ENCODE measurements around the gene HOMER3.

HOMER3 gene

GRCh38 chr19:18940769-18941627, at the start of gene HOMER3:
HOMER3 (minus strand) TSS chr19:18941217; CDS start chr19:18938982, 2,235 bp downstream.
- H3K4me1 ChIP-seq (ENCODE audit: control insufficient read depth in 1 of 2, insufficient read depth in 2 of 2, low read length in 2 of 2): peaks cover 0 to 6% of the 10 kb centered on the region in 2 donors
- no peaks in the 10 kb centered on the region for H3K9me3 ChIP-seq (ENCODE audit: control insufficient read depth in 1 of 2, low read length in 2 of 2)
- no peak within 1 kb of the TSS for H3K27ac ChIP-seq (ENCODE audit: low read length)
- H3K27me3 ChIP-seq (ENCODE audit: low read depth, low read length): no peaks in the 10 kb centered on the region
- no peaks in the 10 kb centered on the region for H3K36me3 ChIP-seq (ENCODE audit: control insufficient read depth in 1 of 2, insufficient read depth in 2 of 2, low read length in 2 of 2)
- peak within 1 kb of the TSS; percentile 62 to 68 for H3K4me3 ChIP-seq (ENCODE audit: low read depth in 1 of 2, low read length in 2 of 2)

DNA sequence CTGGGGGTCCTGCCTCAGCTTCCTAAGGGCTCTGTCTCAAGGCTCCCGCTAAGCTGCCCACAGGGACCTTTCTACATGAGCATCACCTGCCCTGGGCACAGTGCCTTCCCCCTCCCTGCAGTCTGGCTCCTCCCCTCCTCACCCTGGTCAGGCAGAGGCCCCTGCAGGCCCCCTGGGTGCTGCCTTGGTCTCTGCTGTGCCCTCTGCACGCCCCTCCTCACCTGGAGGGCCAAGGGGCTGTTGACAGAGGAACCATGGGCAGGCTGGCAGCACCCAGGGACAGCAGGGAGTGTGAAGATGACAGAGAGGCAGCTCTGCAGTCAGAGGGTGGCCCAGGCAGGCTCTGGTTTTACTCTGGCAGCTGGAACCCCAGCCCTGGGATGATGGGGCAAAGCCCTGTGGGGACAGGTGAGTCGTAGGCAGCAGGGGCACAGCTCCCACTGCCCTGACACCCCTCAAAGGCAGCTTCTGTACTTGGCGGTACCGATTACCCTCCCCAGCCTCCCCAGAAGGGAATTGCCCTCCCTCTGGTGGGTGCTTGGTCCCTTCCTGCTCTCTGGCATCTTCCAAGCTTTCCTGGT, 49.2 kb upstream of the HOMER3 start:
- Histone ChIP-seq H3K27ac (ENCODE audit: low read length) (no peak overlapping the region), H3K27me3 (ENCODE audit: low read depth, low read length) (no peaks in the 10 kb centered on the region), H3K36me3 (ENCODE audit: control insufficient read depth in 1 of 2, insufficient read depth in 2 of 2, low read length in 2 of 2) (peaks cover 22 to 28% of the 10 kb centered on the region in 2 donors), H3K4me3 (ENCODE audit: low read depth in 1 of 2, low read length in 2 of 2) (no peak overlapping the region), H3K9me3 (ENCODE audit: control insufficient read depth in 1 of 2, low read length in 2 of 2) (no peaks in the 10 kb centered on the region), H3K4me1 (ENCODE audit: control insufficient read depth in 1 of 2, insufficient read depth in 2 of 2, low read length in 2 of 2) (peaks cover 0 to 11% of the 10 kb centered on the region in 2 donors)

- H3K4me3 ChIP-seq (ENCODE audit: low read depth in 1 of 2, low read length in 2 of 2): no peak overlapping the region
- no peaks in the 10 kb centered on the region for H3K27me3 ChIP-seq (ENCODE audit: low read depth, low read length)
- no peaks in the 10 kb centered on the region for H3K9me3 ChIP-seq (ENCODE audit: control insufficient read depth in 1 of 2, low read length in 2 of 2)
- peaks cover 0 to 9% of the 10 kb centered on the region in 2 donors for H3K4me1 ChIP-seq (ENCODE audit: control insufficient read depth in 1 of 2, insufficient read depth in 2 of 2, low read length in 2 of 2)
- H3K27ac ChIP-seq (ENCODE audit: low read length): no peak overlapping the region
- H3K36me3 ChIP-seq (ENCODE audit: control insufficient read depth in 1 of 2, insufficient read depth in 2 of 2, low read length in 2 of 2): peaks cover 18 to 19% of the 10 kb centered on the region in 2 donors
These were observed 48.3 kb upstream of the HOMER3 start for GRCh38 chr19:18989316-18989715.

- Histone ChIP-seq H3K36me3 (ENCODE audit: control insufficient read depth in 1 of 2, insufficient read depth in 2 of 2, low read length in 2 of 2) (peaks cover 0 to under 1% of the 10 kb centered on the region in 2 donors), H3K4me1 (ENCODE audit: control insufficient read depth in 1 of 2, insufficient read depth in 2 of 2, low read length in 2 of 2) (peaks cover 0 to 9% of the 10 kb centered on the region in 2 donors), H3K4me3 (ENCODE audit: low read depth in 1 of 2, low read length in 2 of 2) (no peak overlapping the region), H3K9me3 (ENCODE audit: control insufficient read depth in 1 of 2, low read length in 2 of 2) (no peaks in the 10 kb centered on the region), H3K27ac (ENCODE audit: low read length) (no peak overlapping the region), H3K27me3 (ENCODE audit: low read depth, low read length) (no peaks in the 10 kb centered on the region)
These were observed 46.4 kb upstream of the HOMER3 start for GRCh38 chr19:18987456-18987855.

DNA sequence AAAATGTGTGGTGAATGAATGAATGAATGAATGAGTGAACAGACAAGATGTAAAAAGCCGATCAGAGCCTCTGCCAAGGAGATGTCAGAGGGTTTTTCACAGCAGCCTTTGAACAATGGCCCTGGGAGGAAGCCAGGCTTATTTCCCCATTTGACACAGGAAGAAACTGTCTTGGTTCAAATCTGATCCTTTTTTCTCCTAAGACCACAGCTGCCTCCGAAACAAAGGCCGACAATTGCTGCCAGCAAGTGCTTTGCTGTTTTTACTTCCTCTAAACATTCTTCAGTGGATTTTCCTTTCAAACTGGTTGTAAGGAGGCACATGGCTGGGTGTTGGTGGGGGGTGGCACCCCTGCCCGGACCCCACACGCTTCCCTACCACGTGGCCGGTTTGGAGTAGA, 44.2 kb upstream of the HOMER3 start:
- Histone ChIP-seq H3K4me3 (ENCODE audit: low read depth in 1 of 2, low read length in 2 of 2) (no peak overlapping the region), H3K9me3 (ENCODE audit: control insufficient read depth in 1 of 2, low read length in 2 of 2) (no peaks in the 10 kb centered on the region), H3K4me1 (ENCODE audit: control insufficient read depth in 1 of 2, insufficient read depth in 2 of 2, low read length in 2 of 2) (peaks cover 0 to 9% of the 10 kb centered on the region in 2 donors), H3K27me3 (ENCODE audit: low read depth, low read length) (no peaks in the 10 kb centered on the region), H3K27ac (ENCODE audit: low read length) (no peak overlapping the region), H3K36me3 (ENCODE audit: control insufficient read depth in 1 of 2, insufficient read depth in 2 of 2, low read length in 2 of 2) (no peaks in the 10 kb centered on the region)

DNA sequence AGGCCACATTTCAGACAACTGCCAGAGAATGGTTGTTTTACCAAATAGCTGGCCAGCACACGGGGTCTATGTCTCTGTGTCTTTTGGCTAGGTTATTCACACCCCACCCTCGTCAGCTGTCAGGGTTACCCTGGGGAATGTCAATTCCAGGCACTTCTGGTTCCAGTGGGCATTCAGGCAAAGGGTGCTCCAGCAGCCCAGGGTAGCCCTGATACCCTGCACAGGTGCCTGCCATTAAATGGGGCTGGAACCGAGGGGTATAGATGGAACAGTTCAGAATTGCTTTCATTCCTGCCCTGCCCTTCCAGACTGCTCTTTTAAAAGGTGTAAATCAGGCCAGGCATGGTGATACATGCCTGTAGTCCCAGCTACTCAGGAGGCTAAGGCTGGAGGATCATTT, 43.2 kb upstream of the HOMER3 start:
- H3K27ac ChIP-seq (ENCODE audit: low read length): no peak overlapping the region
- peaks cover 0 to 9% of the 10 kb centered on the region in 2 donors for H3K4me1 ChIP-seq (ENCODE audit: control insufficient read depth in 1 of 2, insufficient read depth in 2 of 2, low read length in 2 of 2)
- H3K4me3 ChIP-seq (ENCODE audit: low read depth in 1 of 2, low read length in 2 of 2): no peak overlapping the region
- no peaks in the 10 kb centered on the region for H3K36me3 ChIP-seq (ENCODE audit: control insufficient read depth in 1 of 2, insufficient read depth in 2 of 2, low read length in 2 of 2)
- H3K27me3 ChIP-seq (ENCODE audit: low read depth, low read length): no peaks in the 10 kb centered on the region
- no peaks in the 10 kb centered on the region for H3K9me3 ChIP-seq (ENCODE audit: control insufficient read depth in 1 of 2, low read length in 2 of 2)

DNA sequence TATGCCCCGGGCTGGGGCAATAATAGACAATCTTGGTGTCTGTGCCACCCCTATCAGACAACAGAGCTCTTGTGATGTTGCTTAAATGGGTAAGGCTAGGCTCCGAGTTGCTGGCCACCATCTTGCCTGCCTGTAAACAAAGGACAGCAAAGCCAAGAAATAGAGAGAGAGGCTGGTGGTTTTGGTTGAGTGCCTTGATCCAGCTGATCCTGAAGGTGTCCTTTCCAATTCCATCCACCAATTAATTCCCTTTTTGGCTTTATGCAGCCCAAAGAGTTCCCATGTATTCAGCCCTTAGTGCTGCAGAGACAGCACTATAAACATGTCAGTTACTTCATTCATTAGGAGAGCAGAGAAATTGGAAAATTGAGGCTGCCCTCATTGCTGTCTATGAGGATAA, 41.7 kb upstream of the HOMER3 start:
- H3K4me3 ChIP-seq (ENCODE audit: low read depth in 1 of 2, low read length in 2 of 2): no peak overlapping the region
- no peaks in the 10 kb centered on the region for H3K27me3 ChIP-seq (ENCODE audit: low read depth, low read length)

DNA sequence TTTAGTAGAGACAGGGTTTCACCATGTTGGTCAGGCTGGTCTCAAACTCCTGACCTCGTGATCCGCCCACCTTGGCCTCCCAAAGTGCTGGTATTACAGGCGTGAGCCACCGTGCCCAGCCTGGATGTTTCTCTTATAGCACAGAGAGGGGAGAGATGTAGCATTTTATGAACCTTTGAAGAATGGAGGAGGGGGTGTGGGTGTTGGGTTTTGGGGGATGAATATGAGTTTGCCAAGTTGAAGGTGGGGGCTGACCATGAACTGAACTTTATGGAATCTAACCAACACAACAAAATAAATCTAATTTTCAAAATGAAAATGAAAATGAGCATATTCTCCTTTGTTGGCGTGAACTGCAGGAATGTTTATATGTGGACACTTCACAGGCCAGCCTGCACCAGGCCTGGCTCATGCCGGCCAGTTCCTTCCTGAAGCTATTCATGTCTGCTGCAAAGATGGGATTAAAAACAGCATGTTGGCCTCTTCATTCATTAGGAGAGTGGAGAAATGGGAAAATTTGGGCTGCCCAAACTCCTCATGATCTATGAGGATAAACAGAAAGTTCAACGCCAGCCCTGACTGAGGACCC, 39.5 kb upstream of the HOMER3 start:
- H3K9me3 ChIP-seq (ENCODE audit: control insufficient read depth in 1 of 2, low read length in 2 of 2): no peaks in the 10 kb centered on the region
- no peaks in the 10 kb centered on the region for H3K27me3 ChIP-seq (ENCODE audit: low read depth, low read length)
- H3K4me3 ChIP-seq (ENCODE audit: low read depth in 1 of 2, low read length in 2 of 2): no peak overlapping the region
- no peak overlapping the region for H3K27ac ChIP-seq (ENCODE audit: low read length)
- peaks cover 0 to 3% of the 10 kb centered on the region in 2 donors for H3K4me1 ChIP-seq (ENCODE audit: control insufficient read depth in 1 of 2, insufficient read depth in 2 of 2, low read length in 2 of 2)
- no peaks in the 10 kb centered on the region for H3K36me3 ChIP-seq (ENCODE audit: control insufficient read depth in 1 of 2, insufficient read depth in 2 of 2, low read length in 2 of 2)

More for the DNA sequence above, 41.7 kb upstream of the HOMER3 start:
- Histone ChIP-seq H3K9me3 (ENCODE audit: control insufficient read depth in 1 of 2, low read length in 2 of 2) (no peaks in the 10 kb centered on the region), H3K27ac (ENCODE audit: low read length) (no peak overlapping the region), H3K36me3 (ENCODE audit: control insufficient read depth in 1 of 2, insufficient read depth in 2 of 2, low read length in 2 of 2) (no peaks in the 10 kb centered on the region), H3K4me1 (ENCODE audit: control insufficient read depth in 1 of 2, insufficient read depth in 2 of 2, low read length in 2 of 2) (peaks cover 0 to 9% of the 10 kb centered on the region in 2 donors)

GRCh38 chr19:18978616-18979015, 37.6 kb upstream of the HOMER3 start:
- no peak overlapping the region for H3K27ac ChIP-seq (ENCODE audit: low read length)
- no peaks in the 10 kb centered on the region for H3K36me3 ChIP-seq (ENCODE audit: control insufficient read depth in 1 of 2, insufficient read depth in 2 of 2, low read length in 2 of 2)
- H3K9me3 ChIP-seq (ENCODE audit: control insufficient read depth in 1 of 2, low read length in 2 of 2): no peaks in the 10 kb centered on the region
- H3K27me3 ChIP-seq (ENCODE audit: low read depth, low read length): no peaks in the 10 kb centered on the region
- H3K4me1 ChIP-seq (ENCODE audit: control insufficient read depth in 1 of 2, insufficient read depth in 2 of 2, low read length in 2 of 2): no peaks in the 10 kb centered on the region
- H3K4me3 ChIP-seq (ENCODE audit: low read depth in 1 of 2, low read length in 2 of 2): no peak overlapping the region

GRCh38 chr19:18975869-18976268, 34.9 kb upstream of the HOMER3 start:
- Histone ChIP-seq H3K4me3 (ENCODE audit: low read depth in 1 of 2, low read length in 2 of 2) (no peak overlapping the region), H3K4me1 (ENCODE audit: control insufficient read depth in 1 of 2, insufficient read depth in 2 of 2, low read length in 2 of 2) (no peaks in the 10 kb centered on the region), H3K27ac (ENCODE audit: low read length) (no peak overlapping the region), H3K27me3 (ENCODE audit: low read depth, low read length) (no peaks in the 10 kb centered on the region), H3K36me3 (ENCODE audit: control insufficient read depth in 1 of 2, insufficient read depth in 2 of 2, low read length in 2 of 2) (no peaks in the 10 kb centered on the region), H3K9me3 (ENCODE audit: control insufficient read depth in 1 of 2, low read length in 2 of 2) (no peaks in the 10 kb centered on the region)

DNA sequence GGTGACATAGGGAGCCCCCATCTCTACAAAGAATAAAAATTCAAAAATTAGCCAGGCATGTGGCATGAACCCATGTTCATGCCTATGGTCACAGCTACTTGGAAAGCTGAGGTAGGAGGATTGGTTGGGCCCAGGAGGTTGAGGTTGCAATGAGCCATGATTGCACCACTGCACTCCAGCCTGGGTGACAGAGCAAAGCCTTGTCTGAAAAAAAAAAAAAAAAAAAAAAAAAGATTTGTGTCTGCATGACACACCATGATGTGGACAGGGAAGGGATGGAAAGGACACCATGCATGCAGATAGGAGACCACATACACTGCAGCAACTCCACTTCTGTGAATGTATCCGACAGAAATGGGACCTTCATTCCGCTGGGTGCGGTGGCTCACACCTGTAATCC, 34.0 kb upstream of the HOMER3 start:
- Histone ChIP-seq H3K27ac (ENCODE audit: low read length) (no peak overlapping the region), H3K9me3 (ENCODE audit: control insufficient read depth in 1 of 2, low read length in 2 of 2) (no peaks in the 10 kb centered on the region), H3K4me3 (ENCODE audit: low read depth in 1 of 2, low read length in 2 of 2) (no peak overlapping the region), H3K4me1 (ENCODE audit: control insufficient read depth in 1 of 2, insufficient read depth in 2 of 2, low read length in 2 of 2) (no peaks in the 10 kb centered on the region), H3K27me3 (ENCODE audit: low read depth, low read length) (no peaks in the 10 kb centered on the region), H3K36me3 (ENCODE audit: control insufficient read depth in 1 of 2, insufficient read depth in 2 of 2, low read length in 2 of 2) (no peaks in the 10 kb centered on the region)
